ENCODE results near the gene DAP.

- TF ChIP-seq EZH2 (conservative IDR thresholded peaks at IDR 0.05; ENCODE audit: low read depth, low read length) (no peak), KAT2B (IDR thresholded peaks at IDR 0.05; ENCODE audit: borderline replicate concordance, low read depth, low read length) (no peak), CTCF (CRISPR knock-in tag; IDR thresholded peaks at IDR 0.05) (no peak), POLR2A (IDR thresholded peaks at IDR 0.05; ENCODE audit: insufficient read depth in 1 of 2, low read depth in 2 of 2, low read length in 2 of 2) (no peak), ZKSCAN8 (CRISPR knock-in tag; IDR thresholded peaks at IDR 0.05; ENCODE audit: borderline replicate concordance) (no peak)
Measured at GRCh38 chr5:10635257-10635866, 125.7 kb downstream of the DAP start.

Measured in HepG2 (cell line).